Immature natural killer cell (primary cell): ENCODE data around the gene CYCS. TPM values are rescaled to one million over a fixed set of nuclear protein-coding genes. Genes with fewer than 3 reads are reported as not detected.
A peak's percentile ranks its signal among the peaks of the same experiment; 100 is the strongest.
"Not testable (repeated sequence)": the region's sequence is repeated elsewhere in the genome, so short reads cannot be mapped to it uniquely, and the experiment has no call there.

Experiments
- DNase-seq, 3 donors: peaks; one replicate each; pipeline ENCODE4 v3.0.0; 2022; ENCODE audit warnings: mixed read lengths in 1 of 3
- H3K27ac Mint-ChIP-seq, 6 donors: one replicate each; pipeline ENCODE4 v1.8.0; 2020; ENCODE audit warnings: mixed read lengths in 6 of 6, mild to moderate bottlenecking in 5 of 6, inconsistent platforms in 4 of 6, moderate library complexity in 3 of 6
- H3K27me3 Mint-ChIP-seq, 3 donors: one replicate each; pipeline ENCODE4 v1.8.0; 2020 to 2021; ENCODE audit warnings: low read depth in 3 of 3, mild to moderate bottlenecking in 3 of 3, mixed read lengths in 3 of 3, moderate library complexity in 3 of 3, inconsistent platforms in 1 of 3
- H3K36me3 Mint-ChIP-seq, 3 donors: one replicate each; pipeline ENCODE4 v1.8.0; 2020; ENCODE audit warnings: mixed read lengths in 3 of 3, inconsistent platforms in 2 of 3, mild to moderate bottlenecking in 2 of 3
- H3K4me1 Mint-ChIP-seq, 2 donors: one replicate each; pipeline ENCODE4 v1.8.0; 2020; ENCODE audit warnings: inconsistent platforms in 2 of 2, mild to moderate bottlenecking in 2 of 2, mixed read lengths in 2 of 2, moderate library complexity in 1 of 2
- H3K4me3 Mint-ChIP-seq, 5 donors: one replicate each; pipeline ENCODE4 v1.8.0; 2020; ENCODE audit warnings: mild to moderate bottlenecking in 5 of 5, mixed read lengths in 5 of 5, inconsistent platforms in 3 of 5, moderate library complexity in 3 of 5
- H3K9me3 Mint-ChIP-seq, 6 donors: one replicate each; pipeline ENCODE4 v1.8.0; 2020; ENCODE audit warnings: mild to moderate bottlenecking in 6 of 6, mixed read lengths in 6 of 6, inconsistent platforms in 4 of 6, moderate library complexity in 3 of 6
- polyA plus RNA-seq, 3 donors: library from polyadenylated mRNA; unstranded; fragments of 300-500 nt; fragmentation: Illumina TruSeq; gene quantifications; one replicate each; pipeline ENCODE4 v1.2.3, GENCODE V29; 2021

CYCS gene
- polyA plus RNA-seq = 100 to 1,000 TPM; 142 to 264 (median 186) TPM

GRCh38 chr7:25125137-25125946 lies at the start of gene CYCS:
Gene CYCS, minus strand, starts transcription at chr7:25125260. Its CDS starts 1,141 bp downstream, at chr7:25124119.
- peak within 1 kb of the TSS; percentile 98 to 100 (median 100) for H3K4me3 Mint-ChIP-seq
- peaks cover 26 to 35% of the 10 kb centered on the region in 2 donors for H3K4me1 Mint-ChIP-seq
- peaks cover 10 to 15% (median 11%) of the 10 kb centered on the region in 3 donors for H3K36me3 Mint-ChIP-seq
- DNase-seq = peak; percentile 99
- H3K9me3 Mint-ChIP-seq = no peaks in the 10 kb centered on the region
- peak within 1 kb of the TSS; percentile 98 to 100 (median 100) for H3K27ac Mint-ChIP-seq
- peaks cover 13 to 24% (median 14%) of the 10 kb centered on the region in 3 donors for H3K27me3 Mint-ChIP-seq

GRCh38 chr7:25173184-25173583 lies 48.1 kb upstream of the CYCS start:
- no peak overlapping the region for H3K27ac Mint-ChIP-seq
- peaks cover 0 to 2% of the 10 kb centered on the region in 2 donors for H3K4me1 Mint-ChIP-seq
- peaks cover 0 to 3% (median 0%) of the 10 kb centered on the region in 3 donors for H3K27me3 Mint-ChIP-seq
- no peaks in the 10 kb centered on the region for H3K9me3 Mint-ChIP-seq
- no peak for DNase-seq
- H3K36me3 Mint-ChIP-seq = peaks cover 5 to 34% (median 24%) of the 10 kb centered on the region in 3 donors
- H3K4me3 Mint-ChIP-seq = no peak overlapping the region

- Mint-ChIP-seq H3K4me1 (no peaks in the 10 kb centered on the region), H3K27me3 (no peaks in the 10 kb centered on the region), H3K9me3 (no peaks in the 10 kb centered on the region), H3K27ac (no peak overlapping the region), H3K4me3 (no peak overlapping the region), H3K36me3 (peaks cover 10 to 39% (median 32%) of the 10 kb centered on the region in 3 donors)
- no peak for DNase-seq
Measured at GRCh38 chr7:25171516-25171915, 46.5 kb upstream of the CYCS start.

- Mint-ChIP-seq H3K36me3 (peaks cover 10 to 37% (median 32%) of the 10 kb centered on the region in 3 donors), H3K4me3 (no peak overlapping the region), H3K4me1 (no peaks in the 10 kb centered on the region), H3K27ac (no peak overlapping the region), H3K27me3 (no peaks in the 10 kb centered on the region), H3K9me3 (no peaks in the 10 kb centered on the region)
- DNase-seq = no peak
Measured at GRCh38 chr7:25171071-25171470, 46.0 kb upstream of the CYCS start.

GRCh38 chr7:25169683-25170082 lies 44.6 kb upstream of the CYCS start:
- Mint-ChIP-seq H3K4me3 (no peak overlapping the region), H3K9me3 (no peaks in the 10 kb centered on the region), H3K36me3 (peaks cover 18 to 42% (median 26%) of the 10 kb centered on the region in 3 donors), H3K4me1 (no peaks in the 10 kb centered on the region), H3K27ac (no peak overlapping the region), H3K27me3 (no peaks in the 10 kb centered on the region)
- DNase-seq = no peak

- no peaks in the 10 kb centered on the region for H3K27me3 Mint-ChIP-seq
- H3K4me1 Mint-ChIP-seq = no peaks in the 10 kb centered on the region
- H3K27ac Mint-ChIP-seq = no peak overlapping the region
- H3K36me3 Mint-ChIP-seq = peaks cover 18 to 42% (median 22%) of the 10 kb centered on the region in 3 donors
- DNase-seq = no peak
- no peak overlapping the region for H3K4me3 Mint-ChIP-seq
- no peaks in the 10 kb centered on the region for H3K9me3 Mint-ChIP-seq
Measured at GRCh38 chr7:25168145-25168544, 43.1 kb upstream of the CYCS start.

- H3K27me3 Mint-ChIP-seq = no peaks in the 10 kb centered on the region
- H3K36me3 Mint-ChIP-seq = peaks cover 18 to 40% (median 22%) of the 10 kb centered on the region in 3 donors
- no peaks in the 10 kb centered on the region for H3K4me1 Mint-ChIP-seq
- H3K27ac Mint-ChIP-seq = no peak overlapping the region
- no peaks in the 10 kb centered on the region for H3K9me3 Mint-ChIP-seq
- DNase-seq = no peak
- no peak overlapping the region for H3K4me3 Mint-ChIP-seq
Measured at GRCh38 chr7:25167262-25167843, 42.3 kb upstream of the CYCS start.

GRCh38 chr7:25159983-25160596 lies 35.0 kb upstream of the CYCS start:
- H3K36me3 Mint-ChIP-seq = peaks cover 20 to 22% (median 20%) of the 10 kb centered on the region in 3 donors
- not testable (repeated sequence) for H3K27ac Mint-ChIP-seq, H3K27me3 Mint-ChIP-seq, H3K4me1 Mint-ChIP-seq, H3K9me3 Mint-ChIP-seq
- peak overlapping the region in 1 of 5 donors; percentile 12 for H3K4me3 Mint-ChIP-seq
- DNase-seq = peak; percentile 43 to 64 (median 58)

GRCh38 chr7:25158966-25159365 lies 33.9 kb upstream of the CYCS start:
- H3K36me3 Mint-ChIP-seq = peaks cover 28 to 33% (median 28%) of the 10 kb centered on the region in 3 donors
- DNase-seq = no peak

GRCh38 chr7:25151773-25152172 lies 26.7 kb upstream of the CYCS start:
- no peaks in the 10 kb centered on the region for H3K4me1 Mint-ChIP-seq
- no peaks in the 10 kb centered on the region for H3K9me3 Mint-ChIP-seq
- H3K36me3 Mint-ChIP-seq = peaks cover 37 to 67% (median 42%) of the 10 kb centered on the region in 3 donors
- H3K4me3 Mint-ChIP-seq = no peak overlapping the region
- H3K27ac Mint-ChIP-seq = no peak overlapping the region
- peaks cover 0 to 2% (median 0%) of the 10 kb centered on the region in 3 donors for H3K27me3 Mint-ChIP-seq
- DNase-seq = no peak

More at GRCh38 chr7:25158966-25159365, 33.9 kb upstream of the CYCS start:
- peaks cover 0 to 1% (median 0%) of the 10 kb centered on the region in 3 donors for H3K27me3 Mint-ChIP-seq
- no peak overlapping the region for H3K27ac Mint-ChIP-seq
- no peaks in the 10 kb centered on the region for H3K9me3 Mint-ChIP-seq
- peaks cover 1 to 7% of the 10 kb centered on the region in 2 donors for H3K4me1 Mint-ChIP-seq
- H3K4me3 Mint-ChIP-seq = no peak overlapping the region

- H3K27ac Mint-ChIP-seq = no peak overlapping the region
- H3K27me3 Mint-ChIP-seq = peaks cover 0 to 2% (median 0%) of the 10 kb centered on the region in 3 donors
- no peak for DNase-seq
- peaks cover 41 to 66% (median 44%) of the 10 kb centered on the region in 3 donors for H3K36me3 Mint-ChIP-seq
- no peaks in the 10 kb centered on the region for H3K4me1 Mint-ChIP-seq
- H3K9me3 Mint-ChIP-seq = no peaks in the 10 kb centered on the region
- H3K4me3 Mint-ChIP-seq = no peak overlapping the region
Measured at GRCh38 chr7:25149836-25150235, 24.8 kb upstream of the CYCS start.

GRCh38 chr7:25148772-25149575 lies 23.9 kb upstream of the CYCS start:
- no peak for DNase-seq
- Mint-ChIP-seq H3K27me3 (peaks cover 0 to 2% (median 0%) of the 10 kb centered on the region in 3 donors), H3K4me1 (no peaks in the 10 kb centered on the region), H3K36me3 (peaks cover 35 to 57% (median 37%) of the 10 kb centered on the region in 3 donors), H3K9me3 (no peaks in the 10 kb centered on the region), H3K27ac (no peak overlapping the region), H3K4me3 (no peak overlapping the region)

GRCh38 chr7:25143763-25144162 lies 18.7 kb upstream of the CYCS start:
- Mint-ChIP-seq H3K36me3 (peaks cover 14 to 31% (median 26%) of the 10 kb centered on the region in 3 donors), H3K27ac (no peak overlapping the region), H3K9me3 (no peaks in the 10 kb centered on the region), H3K27me3 (peaks cover 0 to 2% (median 0%) of the 10 kb centered on the region in 3 donors), H3K4me1 (no peaks in the 10 kb centered on the region), H3K4me3 (no peak overlapping the region)
- no peak for DNase-seq
